GM12875 (cell line): ENCODE measurements around the gene ZGPAT.

Source experiments
- H3K4me3 ChIP-seq: one replicate; pipeline ENCODE4 v1.5.1; 2011; ENCODE audit warnings: low read depth, low read length, control low read depth
- TF ChIP-seq, protein P1 (sequence below): IDR thresholded peaks from 2 replicates; pipeline ENCODE4 v1.5.1; 2011; ENCODE audit warnings: low read depth, mild to moderate bottlenecking, control low read depth, inconsistent platforms, low read length, moderate library complexity, borderline replicate concordance; ENCODE audit not compliant: insufficient read depth

ZGPAT gene

DNA sequence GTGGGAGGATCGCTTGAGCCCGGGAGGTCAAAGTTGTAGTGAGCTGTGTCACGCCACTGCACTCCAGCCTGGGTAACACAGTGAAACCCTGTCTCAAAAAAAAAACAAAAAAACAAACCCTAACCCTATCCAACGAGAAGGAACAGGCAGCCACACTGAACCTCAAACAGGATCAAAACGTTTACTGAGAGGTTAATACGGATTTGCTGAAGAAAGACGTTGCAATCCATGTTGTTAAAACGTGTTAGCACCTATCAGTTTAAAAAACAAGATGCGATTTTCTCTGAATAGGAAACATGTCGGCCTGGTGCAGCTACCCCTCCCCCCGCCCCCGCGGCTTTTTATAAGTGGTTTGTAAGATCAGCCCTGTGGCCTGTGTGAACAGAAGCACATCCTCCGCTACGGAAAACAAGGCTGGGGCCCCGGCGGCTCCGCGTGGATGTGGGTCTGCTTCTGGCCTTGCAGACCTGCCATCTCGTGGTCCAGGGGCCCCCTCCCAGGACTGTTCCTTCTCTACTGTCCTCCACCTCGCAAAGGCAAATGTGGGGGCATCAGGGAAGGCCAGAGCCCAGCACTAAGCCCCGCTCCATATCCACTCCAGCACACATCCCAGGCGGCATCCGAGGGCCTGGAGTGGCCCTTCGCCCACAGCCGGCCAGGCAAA is 43.1 kb downstream of the ZGPAT start:
- H3K4me3 ChIP-seq, result no peak overlapping the region
- TF ChIP-seq, protein P1, sequence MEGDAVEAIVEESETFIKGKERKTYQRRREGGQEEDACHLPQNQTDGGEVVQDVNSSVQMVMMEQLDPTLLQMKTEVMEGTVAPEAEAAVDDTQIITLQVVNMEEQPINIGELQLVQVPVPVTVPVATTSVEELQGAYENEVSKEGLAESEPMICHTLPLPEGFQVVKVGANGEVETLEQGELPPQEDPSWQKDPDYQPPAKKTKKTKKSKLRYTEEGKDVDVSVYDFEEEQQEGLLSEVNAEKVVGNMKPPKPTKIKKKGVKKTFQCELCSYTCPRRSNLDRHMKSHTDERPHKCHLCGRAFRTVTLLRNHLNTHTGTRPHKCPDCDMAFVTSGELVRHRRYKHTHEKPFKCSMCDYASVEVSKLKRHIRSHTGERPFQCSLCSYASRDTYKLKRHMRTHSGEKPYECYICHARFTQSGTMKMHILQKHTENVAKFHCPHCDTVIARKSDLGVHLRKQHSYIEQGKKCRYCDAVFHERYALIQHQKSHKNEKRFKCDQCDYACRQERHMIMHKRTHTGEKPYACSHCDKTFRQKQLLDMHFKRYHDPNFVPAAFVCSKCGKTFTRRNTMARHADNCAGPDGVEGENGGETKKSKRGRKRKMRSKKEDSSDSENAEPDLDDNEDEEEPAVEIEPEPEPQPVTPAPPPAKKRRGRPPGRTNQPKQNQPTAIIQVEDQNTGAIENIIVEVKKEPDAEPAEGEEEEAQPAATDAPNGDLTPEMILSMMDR, result no peak

DNA sequence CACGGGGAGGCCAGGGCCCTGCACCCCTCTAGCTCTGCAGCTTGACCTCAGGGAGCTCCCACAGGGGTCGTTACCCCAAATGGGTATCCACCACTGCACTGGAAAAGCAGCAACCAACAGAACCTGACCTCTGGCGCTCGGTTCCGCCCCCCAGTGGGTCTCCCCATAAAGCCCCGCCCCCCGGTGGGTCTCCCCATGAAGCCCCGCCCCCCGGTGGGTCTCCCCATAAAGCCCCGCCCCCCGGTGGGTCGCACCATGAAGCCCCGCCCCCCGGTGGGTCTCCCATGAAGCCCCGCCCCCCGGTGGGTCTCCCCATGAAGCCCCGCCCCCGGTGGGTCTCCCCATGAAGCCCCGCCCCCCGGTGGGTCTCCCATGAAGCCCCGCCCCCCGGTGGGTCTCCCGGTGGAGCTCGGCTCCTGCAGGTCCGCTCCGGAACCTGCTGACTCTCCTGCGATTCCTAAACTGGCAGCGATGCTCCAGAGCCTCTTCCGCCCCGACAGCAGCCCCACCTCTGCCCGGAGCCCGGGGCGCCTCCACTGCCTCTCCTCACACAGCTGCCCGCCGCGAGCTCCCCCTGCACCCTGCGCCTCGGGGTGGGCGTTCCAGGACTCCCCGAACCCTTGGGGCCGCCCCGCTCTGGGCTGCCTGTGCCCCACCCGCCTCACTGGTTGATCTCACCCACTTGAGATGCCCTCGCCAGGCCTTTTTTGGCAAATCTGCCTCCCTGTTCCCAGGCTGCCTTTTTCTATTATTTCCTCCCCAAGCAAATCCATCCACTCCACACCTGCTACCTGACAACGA is 43.8 kb downstream of the ZGPAT start:
- TF ChIP-seq, protein P1, result no peak
- no peak overlapping the region for H3K4me3 ChIP-seq

DNA sequence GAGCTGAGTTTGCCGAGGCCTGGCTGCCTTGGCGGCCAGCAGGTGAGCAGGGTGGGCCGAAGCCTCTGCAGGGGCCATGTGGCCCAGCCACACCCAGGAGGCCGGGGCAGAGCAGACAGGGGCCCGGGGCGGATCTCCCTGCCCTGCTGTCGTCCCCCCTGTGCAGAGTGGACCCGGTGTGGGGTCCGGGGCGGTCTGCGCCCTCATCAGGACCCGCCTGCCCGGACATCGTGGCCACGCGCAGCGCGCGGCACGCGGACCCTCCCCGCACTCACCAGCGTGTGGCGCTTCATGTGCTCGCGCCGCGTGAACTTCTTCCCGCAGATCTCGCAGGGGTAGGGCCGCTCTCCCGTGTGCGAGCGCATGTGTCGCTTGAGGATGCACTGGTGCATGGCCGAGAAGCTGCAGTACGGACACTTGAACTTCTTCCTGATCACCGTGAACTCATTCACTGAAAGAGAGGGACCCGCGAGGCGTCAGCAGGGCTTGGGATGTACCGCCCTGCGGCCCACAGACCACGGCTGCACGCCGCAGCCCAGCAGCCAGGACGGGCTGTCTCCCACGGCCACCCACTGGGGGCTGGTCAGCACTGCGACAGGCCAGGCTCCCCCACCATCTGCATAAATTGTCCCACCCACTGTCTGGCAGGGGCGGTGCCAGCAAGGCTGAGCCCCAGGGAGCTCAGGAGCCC is 44.7 kb downstream of the ZGPAT start:
- H3K4me3 ChIP-seq, result no peak overlapping the region
- TF ChIP-seq, protein P1, result no peak

DNA sequence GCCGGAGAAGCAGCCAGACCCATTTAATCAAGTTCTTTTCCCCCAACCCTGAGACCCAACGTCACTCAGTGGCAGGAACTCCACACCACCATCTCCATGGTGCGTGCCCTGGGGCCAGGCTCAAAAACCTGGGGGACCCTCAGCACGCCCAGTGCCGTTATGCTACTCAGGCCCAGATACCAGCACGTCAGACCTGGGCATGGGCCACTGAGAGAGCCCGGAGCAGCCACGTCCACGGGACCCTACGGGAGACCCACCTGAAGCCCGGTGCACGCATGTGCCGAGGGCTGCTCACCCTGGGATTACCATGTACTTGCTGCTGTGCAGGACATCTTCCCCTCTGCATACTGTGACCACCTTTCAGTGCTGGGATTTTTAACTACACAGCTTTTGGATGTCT is 45.5 kb downstream of the ZGPAT start:
- no peak overlapping the region for H3K4me3 ChIP-seq
- TF ChIP-seq, protein P1, result no peak

DNA sequence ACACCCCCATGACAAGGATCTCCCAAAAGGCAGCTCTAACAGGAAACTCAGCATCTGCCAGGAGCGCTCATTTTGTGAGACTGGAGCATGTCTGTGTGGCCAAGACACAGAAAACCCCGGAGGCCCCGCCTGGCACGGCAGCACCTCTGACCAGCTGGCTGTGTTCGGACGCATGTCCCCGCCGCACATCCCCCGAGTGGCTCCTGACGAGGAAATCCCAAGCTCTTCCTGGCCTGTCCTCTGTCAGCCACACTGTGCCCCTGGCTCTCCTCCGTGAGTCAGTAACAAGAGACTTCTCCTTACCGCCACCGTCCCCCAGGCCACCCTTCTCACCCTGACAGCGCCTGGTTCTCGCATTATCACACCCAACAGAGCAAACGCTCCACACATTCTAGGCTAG is 46.2 kb downstream of the ZGPAT start:
- TF ChIP-seq, protein P1, result no peak

DNA sequence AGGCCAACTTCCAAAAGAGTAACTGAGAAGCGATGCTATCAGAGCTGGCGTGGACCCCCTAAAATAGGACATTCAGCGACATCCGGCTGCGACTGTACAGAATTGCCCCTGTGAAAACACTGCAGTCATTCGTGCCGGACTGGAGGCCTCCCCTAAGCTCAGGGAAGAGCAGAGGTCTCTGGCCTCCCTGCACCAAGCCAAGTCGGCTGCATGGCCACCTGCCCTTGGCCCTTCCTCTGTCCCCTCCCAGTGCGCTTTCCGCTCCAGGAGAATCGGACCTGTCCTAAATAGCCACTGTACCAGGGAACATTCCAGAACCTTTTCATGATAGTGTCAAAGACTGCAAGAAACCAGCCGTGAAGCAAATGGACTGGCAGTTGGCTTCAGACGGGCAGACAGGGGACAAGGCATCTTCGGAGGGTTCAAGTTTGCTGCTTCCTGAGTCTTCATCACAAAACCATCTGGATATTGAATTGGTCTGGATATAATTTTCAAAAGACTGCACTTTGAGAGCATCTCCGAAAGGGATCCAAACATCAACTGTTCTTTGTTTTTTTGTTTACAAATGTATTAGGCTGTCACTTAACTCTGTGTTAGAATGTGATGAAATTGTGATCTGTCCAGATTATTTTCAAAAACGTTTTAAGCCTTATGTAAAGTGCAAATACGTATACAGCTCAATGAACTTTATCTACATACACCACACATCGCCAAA is 48.3 kb downstream of the ZGPAT start:
- H3K4me3 ChIP-seq, result no peak overlapping the region
- TF ChIP-seq, protein P1, result no peak

More for the DNA sequence above, 46.2 kb downstream of the ZGPAT start:
- no peak overlapping the region for H3K4me3 ChIP-seq
